ENCODE results near the gene ZNF586.
"Not testable (repeated sequence)": the region's sequence is repeated elsewhere in the genome, so short reads cannot be mapped to it uniquely, and the experiment has no call there.

Gene ZNF586

GRCh38 chr19:57769345-57770131 is at the start of gene ZNF586:
Gene ZNF586, plus strand, starts transcription at chr19:57769676. Its CDS starts 167 bp downstream, at chr19:57769843.
- peak in 1 of 3 experiments; percentile 96 for DNase-seq

GRCh38 chr19:57719901-57720519 is 49.5 kb upstream of the ZNF586 start:
- DNase-seq, result peak in 1 of 3 experiments; percentile 52

GRCh38 chr19:57720878-57721277 is 48.6 kb upstream of the ZNF586 start:
- DNase-seq, result no peak

- not testable (repeated sequence) for DNase-seq
These were observed 31.2 kb upstream of the ZNF586 start for GRCh38 chr19:57738320-57738719.

GRCh38 chr19:57738770-57739169 is 30.7 kb upstream of the ZNF586 start:
- not testable (repeated sequence) for DNase-seq

- peak; percentile 81 to 95 (median 95) for DNase-seq
These were observed 22.6 kb upstream of the ZNF586 start, which contains the start of gene ZNF776 for GRCh38 chr19:57746580-57747471. Gene ZNF776, plus strand, starts transcription at chr19:57746815. Its CDS starts 244 bp downstream, at chr19:57747059.

- DNase-seq, result no peak
These were observed 22.0 kb upstream of the ZNF586 start for GRCh38 chr19:57747472-57747807.

GRCh38 chr19:57748029-57748428 is 21.4 kb upstream of the ZNF586 start:
- no peak for DNase-seq

GRCh38 chr19:57754091-57754673 is 15.3 kb upstream of the ZNF586 start:
- no peak for DNase-seq

GRCh38 chr19:57755031-57755430 is 14.4 kb upstream of the ZNF586 start:
- DNase-seq, result no peak

GRCh38 chr19:57757941-57758340 is 11.5 kb upstream of the ZNF586 start:
- DNase-seq, result no peak

- no peak for DNase-seq
These were observed 10.4 kb upstream of the ZNF586 start for GRCh38 chr19:57759096-57759495.

- DNase-seq, result no peak
These were observed 1.9 kb downstream of the ZNF586 start for GRCh38 chr19:57771417-57771816.

- no peak for DNase-seq
These were observed 4.0 kb downstream of the ZNF586 start for GRCh38 chr19:57773488-57773887.

- no peak for DNase-seq
These were observed 7.4 kb downstream of the ZNF586 start for GRCh38 chr19:57776764-57777296.

GRCh38 chr19:57778336-57778735 is 8.9 kb downstream of the ZNF586 start:
- no peak for DNase-seq

- DNase-seq, result no peak
These were observed 9.9 kb downstream of the ZNF586 start for GRCh38 chr19:57779220-57779845.

- no peak for DNase-seq
These were observed 16.8 kb downstream of the ZNF586 start for GRCh38 chr19:57786286-57786685.

- no peak for DNase-seq
These were observed 17.4 kb downstream of the ZNF586 start for GRCh38 chr19:57786906-57787305.

- DNase-seq, result no peak
These were observed 18.7 kb downstream of the ZNF586 start for GRCh38 chr19:57788114-57788692.

- no peak for DNase-seq
These were observed 19.8 kb downstream of the ZNF586 start for GRCh38 chr19:57789288-57789687.

- not testable (repeated sequence) for DNase-seq
These were observed 27.1 kb downstream of the ZNF586 start for GRCh38 chr19:57796580-57796979.

Measured in NCI-H1417 (cell line).